GM11168 (cell line): Measurements from ENCODE around the gene ABCA2.

Experiments used
- in situ Hi-C: fragments of 300-500 bp; cut with MboI; formaldehyde crosslinking; loops from one replicate; pipeline ENCODE4 v1.12.0; 2022; ENCODE audit warnings: low sequenced_read_pairs; ENCODE audit not compliant: unreplicated experiment

The ABCA2 gene, protein sequence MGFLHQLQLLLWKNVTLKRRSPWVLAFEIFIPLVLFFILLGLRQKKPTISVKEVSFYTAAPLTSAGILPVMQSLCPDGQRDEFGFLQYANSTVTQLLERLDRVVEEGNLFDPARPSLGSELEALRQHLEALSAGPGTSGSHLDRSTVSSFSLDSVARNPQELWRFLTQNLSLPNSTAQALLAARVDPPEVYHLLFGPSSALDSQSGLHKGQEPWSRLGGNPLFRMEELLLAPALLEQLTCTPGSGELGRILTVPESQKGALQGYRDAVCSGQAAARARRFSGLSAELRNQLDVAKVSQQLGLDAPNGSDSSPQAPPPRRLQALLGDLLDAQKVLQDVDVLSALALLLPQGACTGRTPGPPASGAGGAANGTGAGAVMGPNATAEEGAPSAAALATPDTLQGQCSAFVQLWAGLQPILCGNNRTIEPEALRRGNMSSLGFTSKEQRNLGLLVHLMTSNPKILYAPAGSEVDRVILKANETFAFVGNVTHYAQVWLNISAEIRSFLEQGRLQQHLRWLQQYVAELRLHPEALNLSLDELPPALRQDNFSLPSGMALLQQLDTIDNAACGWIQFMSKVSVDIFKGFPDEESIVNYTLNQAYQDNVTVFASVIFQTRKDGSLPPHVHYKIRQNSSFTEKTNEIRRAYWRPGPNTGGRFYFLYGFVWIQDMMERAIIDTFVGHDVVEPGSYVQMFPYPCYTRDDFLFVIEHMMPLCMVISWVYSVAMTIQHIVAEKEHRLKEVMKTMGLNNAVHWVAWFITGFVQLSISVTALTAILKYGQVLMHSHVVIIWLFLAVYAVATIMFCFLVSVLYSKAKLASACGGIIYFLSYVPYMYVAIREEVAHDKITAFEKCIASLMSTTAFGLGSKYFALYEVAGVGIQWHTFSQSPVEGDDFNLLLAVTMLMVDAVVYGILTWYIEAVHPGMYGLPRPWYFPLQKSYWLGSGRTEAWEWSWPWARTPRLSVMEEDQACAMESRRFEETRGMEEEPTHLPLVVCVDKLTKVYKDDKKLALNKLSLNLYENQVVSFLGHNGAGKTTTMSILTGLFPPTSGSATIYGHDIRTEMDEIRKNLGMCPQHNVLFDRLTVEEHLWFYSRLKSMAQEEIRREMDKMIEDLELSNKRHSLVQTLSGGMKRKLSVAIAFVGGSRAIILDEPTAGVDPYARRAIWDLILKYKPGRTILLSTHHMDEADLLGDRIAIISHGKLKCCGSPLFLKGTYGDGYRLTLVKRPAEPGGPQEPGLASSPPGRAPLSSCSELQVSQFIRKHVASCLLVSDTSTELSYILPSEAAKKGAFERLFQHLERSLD (N-terminal part only)

DNA sequence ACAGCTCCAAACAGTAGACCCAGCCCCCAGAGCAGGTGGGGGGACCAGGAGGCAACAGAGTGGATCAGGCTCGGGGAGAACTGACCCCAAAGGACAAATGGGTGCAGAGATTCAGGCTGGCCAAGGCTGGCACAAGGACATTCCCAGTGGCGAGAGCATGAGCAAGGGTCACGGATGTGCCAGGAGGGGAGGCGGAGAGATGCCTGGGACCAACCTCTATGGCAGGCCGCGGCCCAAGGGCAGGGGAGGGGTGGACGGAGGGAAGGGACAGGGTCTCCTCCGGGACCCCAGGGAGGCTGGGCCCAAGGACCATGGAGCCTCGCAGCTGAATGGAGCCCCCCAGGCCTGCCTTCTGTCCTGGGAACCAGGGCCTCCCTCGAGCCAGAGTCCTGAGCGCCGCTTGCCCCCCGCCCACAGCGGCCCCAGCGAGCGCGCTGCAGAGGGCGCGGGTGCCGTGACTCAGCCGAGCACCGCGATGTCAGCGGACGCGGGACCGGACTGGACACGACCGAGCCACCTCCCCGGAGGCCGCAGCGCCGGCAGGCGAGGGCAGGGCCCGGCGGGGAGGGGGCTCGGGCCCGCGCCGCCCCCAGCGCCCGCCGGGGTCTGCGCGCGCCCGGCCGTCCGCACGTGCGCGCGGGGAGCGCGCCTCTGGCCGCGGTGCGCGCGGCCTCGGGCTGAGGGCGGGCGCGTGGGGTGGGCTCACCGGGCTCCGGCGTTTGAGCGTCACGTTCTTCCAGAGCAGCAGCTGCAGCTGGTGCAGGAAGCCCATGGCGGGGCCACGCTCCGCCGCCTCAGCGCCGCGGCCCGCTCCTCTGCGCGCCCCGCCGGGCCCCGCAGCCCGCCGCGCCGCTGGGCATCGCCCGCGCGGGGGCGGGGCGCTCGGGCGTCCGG is at the start of gene ABCA2:
ABCA2 (minus strand) TSS at position 869 of the 894 bp plus-strand sequence; CDS start at position 772, 97 bp downstream.
- in situ Hi-C loops, result no loop called here

DNA sequence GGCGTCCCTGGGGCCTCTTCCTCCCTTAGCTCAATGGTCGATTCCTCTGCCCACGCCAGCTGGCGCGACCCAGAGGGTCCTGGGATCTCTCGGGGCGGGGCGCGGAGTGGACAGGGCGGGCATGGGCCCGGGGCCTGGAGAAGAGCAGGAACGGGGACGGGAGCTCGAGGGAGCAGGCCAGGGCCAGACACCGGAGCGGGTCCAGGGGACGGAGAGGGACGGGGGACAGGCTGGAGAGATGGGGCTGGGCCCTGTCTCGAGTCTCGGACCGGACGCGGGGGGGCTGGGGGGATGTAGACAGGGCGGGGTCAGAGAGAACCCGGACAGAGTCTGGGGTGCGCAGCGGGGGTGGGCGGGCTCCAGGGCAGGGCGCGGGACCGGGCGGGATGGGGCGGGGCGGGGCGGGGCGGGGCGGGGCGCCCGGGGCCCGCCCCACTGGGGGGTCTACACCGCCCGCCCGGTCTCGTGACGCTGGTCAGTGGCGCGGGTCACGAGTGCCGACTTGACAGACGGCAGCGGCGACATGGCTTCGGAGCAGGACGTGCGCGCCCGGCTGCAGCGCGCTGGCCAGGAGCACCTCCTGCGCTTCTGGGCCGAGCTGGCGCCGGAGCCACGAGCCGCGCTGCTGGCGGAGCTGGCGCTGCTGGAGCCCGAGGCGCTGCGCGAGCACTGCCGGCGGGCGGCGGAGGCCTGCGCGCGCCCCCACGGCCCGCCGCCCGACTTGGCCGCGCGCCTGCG is 49.1 kb upstream of the ABCA2 start, which contains the start of gene UAP1L1:
UAP1L1 (plus strand) TSS at position 508 of the 738 bp plus-strand sequence; CDS start at position 524, 16 bp downstream.
- in situ Hi-C loops, result no loop called here

DNA sequence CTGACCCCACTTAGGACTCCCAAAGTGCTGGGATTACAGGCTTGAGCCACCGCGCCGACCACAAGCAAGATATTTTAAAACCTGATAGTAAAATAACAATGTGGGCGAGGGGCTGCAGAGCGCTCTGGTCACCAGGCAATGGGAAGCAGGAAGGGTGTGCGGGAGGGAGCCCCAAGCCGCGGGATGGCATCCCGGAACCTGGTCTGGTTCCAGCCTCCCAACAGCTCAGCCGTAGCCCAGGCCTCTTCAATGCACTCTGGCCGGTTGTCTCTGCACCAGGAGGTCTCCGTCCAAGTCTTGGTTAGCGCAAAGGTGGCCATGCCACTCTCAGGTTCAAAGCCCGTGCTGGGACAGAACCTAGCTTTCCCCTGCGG is 48.6 kb upstream of the ABCA2 start:
- in situ Hi-C loops, result no loop called here

DNA sequence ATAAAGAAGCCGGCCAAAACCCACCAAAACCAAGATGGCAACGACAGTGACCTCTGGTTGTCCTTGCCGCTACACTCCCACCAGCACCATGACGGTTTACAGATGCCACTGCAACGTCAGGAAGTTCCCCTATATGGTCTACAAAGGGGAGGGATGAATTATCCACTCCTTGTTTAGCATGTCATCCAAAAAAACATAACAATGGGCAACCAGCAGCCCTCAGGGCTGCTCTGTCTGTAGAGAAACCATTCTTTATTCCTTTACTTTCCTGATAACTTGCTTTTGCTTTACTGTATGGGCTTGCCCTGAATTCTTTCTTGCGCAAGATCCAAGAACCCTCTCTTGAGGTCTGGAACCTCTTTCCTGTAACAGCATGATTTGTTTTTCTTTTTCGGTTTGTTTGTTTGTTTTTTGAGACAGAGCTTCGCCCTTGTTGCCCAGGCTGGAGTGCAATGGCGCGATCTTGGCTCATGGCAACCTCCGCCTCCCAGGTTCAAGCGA is 47.3 kb upstream of the ABCA2 start:
- in situ Hi-C loops, result no loop called here

DNA sequence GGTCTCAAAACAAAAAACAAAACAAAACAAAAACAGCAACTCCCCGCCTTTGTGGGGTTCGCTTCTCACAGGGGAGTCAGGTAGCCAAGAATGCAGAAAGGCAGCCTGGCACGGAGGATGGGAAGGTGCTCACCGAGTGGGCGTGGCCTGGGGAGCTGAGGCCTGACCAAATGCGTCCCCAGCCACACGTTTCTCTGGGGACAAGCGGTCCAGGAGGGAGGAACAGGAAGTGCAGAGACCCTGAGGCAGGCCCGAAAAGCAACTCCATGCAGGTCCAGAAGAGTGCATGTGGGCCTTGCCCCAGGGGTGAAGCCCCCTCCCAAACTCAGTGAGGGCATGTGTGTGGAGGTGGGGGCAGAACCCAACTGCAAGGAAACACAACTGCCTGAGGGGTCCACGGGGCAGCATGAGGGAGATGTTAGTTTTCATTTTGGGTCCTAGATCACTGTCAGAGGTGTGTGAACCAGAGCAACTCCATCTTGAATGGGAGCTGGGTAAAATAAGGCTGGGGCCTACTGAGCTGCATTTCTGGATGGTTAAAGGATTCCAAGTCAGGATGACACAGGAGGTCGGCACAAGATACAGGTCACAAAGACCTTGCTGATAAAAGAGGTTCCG is 46.7 kb upstream of the ABCA2 start:
- in situ Hi-C loops, result no loop called here

DNA sequence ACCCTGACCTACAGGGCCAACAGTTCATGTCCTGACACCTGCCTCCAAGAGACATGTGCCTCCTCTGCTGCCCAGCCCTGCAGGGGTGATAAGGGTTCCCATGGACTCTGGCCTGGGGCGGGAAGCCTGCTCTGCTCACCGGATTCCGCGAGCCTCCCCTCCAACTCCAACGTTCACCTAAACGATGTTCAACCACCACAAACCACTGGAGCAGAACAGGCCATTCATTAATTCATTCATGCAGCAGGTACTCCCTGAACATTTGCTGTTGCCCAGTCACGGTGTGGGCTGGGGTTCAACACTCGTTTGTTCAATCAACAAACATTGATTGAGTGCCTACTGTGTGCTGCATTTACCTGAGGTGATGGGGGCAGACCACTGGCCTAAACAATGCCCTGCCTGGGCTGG is 46.0 kb upstream of the ABCA2 start:
- in situ Hi-C loops, result no loop called here

DNA sequence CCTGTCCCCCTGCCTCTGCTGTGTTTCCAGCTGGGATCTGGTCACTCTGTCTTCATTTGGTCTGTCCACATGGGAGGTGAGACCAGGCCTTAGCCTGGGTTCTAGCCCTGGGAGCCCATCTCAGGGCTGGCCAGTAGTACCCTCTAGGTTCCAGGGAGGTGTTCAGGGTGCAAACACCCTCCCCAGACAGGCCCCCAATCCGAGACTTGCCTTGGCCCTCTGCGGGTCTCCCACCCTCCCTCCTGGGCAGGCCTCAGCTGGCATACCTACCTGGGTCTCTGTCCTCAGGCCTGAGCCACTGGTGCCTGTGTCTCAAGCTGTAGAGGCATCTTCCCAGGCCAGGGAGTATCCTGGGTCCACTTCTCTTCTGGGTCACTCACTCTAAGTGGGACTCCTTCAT is 43.2 kb upstream of the ABCA2 start:
- in situ Hi-C loops, result no loop called here

DNA sequence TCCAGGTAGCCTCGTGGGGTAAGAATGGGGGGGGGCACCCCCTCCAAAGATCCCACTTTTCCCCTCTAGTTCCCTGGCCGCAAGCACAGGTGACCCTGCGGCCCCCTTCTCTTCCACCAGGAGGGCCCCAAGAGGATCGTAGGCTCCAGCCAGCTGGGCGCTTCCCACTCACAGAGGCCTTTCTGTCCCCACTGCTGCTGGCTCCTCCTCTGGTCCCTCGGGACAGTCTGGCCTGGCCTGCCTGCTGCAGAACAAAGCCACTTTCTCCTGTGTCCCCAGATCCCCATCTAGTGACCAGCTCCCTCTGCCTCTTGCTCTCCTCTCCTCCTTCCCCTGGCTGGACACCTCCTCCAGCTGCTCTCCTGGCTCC is 42.9 kb upstream of the ABCA2 start:
- in situ Hi-C loops, result no loop called here

DNA sequence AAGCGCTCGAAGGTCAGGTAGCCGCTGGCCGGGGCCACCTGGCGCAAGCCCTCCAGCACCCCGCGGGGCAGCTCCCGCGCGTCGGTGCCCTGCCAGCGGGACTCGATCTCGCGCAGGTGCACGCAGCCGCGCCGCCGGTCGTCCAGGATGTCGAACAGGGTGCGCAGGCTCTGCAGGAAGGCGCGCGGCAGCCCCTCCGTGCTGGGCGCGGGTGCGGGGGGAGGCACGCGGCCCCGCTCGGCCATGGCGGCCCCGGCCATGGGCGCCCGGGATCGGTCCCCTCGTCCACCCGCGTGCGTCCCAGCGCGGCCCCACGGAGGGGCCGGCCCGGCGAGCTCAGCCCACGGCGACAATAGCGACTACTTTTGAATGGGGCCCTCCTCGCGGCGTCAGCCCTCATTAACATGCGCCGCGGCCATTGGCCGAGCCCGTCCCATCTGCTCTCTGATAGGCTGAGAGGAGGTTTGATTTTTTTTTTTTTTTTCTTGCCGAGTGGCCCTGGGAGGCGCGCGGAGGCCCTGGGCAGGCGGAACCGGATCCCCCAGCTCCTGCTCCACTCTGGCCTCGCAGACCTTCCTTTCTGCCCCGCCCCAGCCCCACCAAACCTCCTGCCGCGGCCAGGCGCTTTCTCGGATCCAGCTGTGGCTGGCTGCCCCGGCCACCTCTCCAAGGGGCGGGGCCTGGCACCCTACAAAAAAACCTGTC is 42.3 kb upstream of the ABCA2 start, which contains the start of gene SAPCD2:
SAPCD2 (minus strand) TSS at position 357 of the 705 bp plus-strand sequence; CDS start at position 260, 97 bp downstream.
- in situ Hi-C loops, result no loop called here

DNA sequence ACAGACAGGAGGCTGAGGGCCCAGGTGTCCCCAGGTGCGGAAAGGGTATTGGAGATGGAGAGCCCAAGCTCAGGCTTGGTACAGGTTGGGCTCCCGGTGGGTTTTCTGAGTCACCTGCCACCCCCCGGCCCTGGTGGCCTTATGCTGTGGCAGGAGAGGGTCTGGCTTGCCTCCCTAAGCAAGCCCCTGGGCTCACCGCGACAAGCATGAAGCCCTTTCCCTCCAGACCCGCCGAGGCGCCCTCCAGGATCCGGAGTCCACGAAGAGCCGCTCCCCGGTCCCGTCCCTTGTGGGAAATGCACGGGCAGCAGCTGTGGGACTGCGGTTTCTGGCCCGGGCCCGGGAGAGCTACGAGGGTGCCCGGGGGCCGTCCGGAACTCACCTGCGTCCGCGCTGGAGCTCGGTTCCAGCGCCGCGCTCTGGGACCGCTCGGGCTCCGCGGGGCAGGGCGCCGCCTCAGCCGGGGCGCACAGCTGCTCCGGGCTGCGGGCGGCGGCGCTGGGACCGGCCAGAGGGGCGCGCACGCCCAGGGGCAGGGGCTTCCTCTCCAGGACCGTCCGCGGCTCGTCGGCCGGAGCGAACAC is 41.6 kb upstream of the ABCA2 start:
- in situ Hi-C loops, result no loop called here

DNA sequence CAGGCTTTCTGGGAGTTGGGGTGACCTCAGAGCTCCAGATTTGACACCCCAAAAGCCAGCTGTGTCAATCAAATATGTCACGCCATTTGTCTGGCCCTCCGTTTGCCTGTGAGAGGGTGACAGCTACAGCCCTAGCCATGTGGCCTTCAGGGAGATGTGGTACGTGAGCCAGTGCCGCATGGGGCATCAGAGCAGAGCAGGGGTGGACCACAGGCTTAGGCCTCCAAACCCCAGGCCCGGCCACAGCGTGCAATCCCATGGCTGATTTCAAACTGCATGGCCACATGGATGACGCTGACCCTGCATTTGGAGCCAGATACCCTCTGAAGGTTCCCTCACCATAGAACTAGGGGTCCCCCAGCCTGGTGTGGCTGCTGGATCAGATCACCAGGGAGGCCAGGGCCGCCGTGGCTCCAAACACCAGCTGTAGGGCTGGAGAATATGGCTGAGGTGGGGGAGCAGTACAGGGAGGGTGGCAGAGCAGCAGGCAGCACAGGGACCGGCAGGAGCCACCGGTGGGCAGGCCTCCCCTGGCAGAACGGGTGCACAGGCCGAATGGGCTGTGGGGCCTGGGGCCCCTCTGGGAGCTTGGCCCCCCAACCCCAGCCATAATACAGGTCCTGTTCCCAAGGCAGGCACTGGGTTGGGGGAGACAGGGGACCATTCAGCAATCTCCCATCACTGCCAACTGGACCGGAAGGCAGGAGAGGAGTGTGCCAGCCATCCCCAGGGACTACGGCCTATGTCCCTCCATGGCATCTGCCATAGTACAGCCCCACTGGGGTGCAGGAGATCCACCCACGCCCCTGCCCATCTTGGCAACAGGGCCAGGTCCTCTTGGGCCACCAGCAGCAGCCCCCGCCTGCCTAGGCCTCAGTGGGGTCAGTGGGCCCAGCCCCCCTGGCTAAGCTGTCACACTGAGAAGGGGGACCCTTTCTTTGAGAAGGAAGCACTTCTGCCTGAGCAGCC is 40.8 kb upstream of the ABCA2 start:
- in situ Hi-C loops, result no loop called here

DNA sequence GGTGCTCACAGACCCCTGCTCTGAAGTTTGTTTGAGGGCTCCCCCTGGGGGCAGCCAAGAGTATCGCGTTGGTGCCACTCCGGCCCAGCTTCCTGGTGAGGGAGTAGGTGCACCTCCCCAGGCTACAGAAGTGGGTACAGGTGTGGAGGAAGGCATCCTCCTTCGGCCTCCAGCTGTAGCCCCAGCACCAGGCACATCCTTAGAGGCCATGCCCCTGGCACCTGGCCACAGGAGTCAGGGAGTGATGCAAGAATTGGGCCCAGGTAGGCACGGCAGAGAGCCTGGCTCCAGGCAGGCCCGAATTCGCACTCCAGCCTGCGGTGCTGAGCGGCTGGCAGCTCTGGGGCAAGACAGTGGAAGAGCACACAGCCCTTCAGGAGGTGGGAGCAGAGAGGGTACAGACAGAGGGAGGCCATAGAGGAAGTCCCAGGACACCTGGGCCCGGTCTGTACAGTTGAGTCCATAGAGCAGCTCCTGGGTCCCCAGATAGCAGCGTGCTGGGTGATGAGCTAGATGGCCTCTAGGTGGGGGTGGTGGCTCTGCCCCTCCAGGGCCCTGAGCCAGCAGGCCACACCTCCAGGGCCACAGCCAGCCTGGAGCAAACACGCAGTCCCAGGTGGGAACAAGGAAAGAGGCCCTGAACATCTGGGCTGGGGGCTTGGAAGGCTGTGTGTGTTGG is 40.0 kb upstream of the ABCA2 start:
- in situ Hi-C loops, result no loop called here

DNA sequence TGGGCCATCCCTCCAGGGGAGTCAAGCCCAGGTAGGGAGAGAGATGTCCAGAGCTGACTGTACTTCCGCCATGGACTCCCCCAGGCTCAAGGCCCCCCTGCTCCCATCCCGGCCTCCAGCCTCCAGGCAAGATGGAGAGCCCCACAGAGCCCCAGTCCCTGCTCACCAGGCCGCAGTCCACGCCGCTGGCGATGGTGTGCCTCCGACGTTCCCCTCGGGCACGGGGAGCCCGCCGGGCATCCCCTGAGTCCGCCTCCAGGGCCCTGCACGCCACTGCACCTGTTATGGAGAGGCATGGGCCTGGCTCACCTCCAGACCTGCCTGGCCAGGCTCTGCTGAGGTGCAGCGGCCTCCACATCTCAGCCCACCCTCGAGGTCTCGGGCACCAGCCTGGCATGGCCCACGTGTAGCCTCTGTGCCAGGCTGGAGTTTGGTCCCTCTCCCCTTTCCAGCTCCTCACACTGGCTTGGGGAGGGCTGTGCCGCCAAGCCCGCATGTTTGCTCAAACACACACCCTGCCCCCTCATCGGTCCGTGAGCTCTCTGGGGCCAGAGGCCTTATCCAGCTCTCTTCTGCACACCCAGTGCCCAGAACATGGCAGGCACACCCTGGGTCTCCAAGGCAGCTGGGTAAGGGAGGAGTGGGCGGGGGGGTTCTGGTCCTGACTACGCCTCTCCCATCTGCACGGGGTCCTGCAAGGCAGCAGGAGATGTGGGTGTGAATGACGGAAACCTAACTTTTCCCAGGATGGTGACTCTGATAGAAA is 38.2 kb upstream of the ABCA2 start:
- in situ Hi-C loops, result no loop called here

DNA sequence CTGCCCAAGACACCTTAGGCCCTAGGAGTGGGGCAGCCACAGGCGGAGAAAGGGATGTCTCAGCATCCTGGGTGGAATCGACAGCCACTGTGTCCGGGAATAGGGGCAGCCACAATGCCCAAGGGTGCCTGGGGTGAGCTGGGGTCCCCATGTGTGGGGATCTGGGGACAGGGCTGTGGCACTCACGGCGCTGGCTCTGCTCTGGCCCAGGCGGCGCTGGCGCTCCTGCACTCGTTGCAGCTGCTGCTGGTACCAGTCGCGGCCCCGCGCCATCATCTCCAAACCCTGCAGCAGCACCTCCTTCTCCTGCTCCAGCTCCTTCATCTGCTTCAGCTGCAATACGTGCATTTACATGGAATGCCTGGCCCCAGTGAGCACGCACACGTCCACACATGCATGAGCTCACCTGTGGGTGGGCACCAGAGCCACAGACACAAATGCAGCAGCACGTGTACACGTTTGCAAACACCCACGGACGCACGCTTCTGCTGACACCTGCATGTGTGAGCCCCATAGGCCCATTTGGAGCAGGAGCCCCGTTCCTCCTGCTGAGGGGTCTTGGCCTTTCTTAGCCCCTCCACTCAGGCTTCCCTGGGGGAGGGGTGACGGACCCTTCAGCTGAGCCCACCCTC is 37.4 kb upstream of the ABCA2 start:
- in situ Hi-C loops, result no loop called here
